ENCODE results near the gene TMCO4. TPM values are rescaled to one million over a fixed set of nuclear protein-coding genes. Genes with fewer than 3 reads are reported as not detected.
A peak's percentile ranks its signal among the peaks of the same experiment; 100 is the strongest.

TMCO4 gene
- total and polyA plus RNA-seq, 2 of the 8 experiments (the other 6 are each of a cell fraction or from before 2014, with no cell fraction given) = 3.0 to 3.1 TPM

GRCh38 chr1:19799230-19800075 is at the start of gene TMCO4 (continued):
- TF ChIP-seq PHF8 (conservative IDR thresholded peaks at IDR 0.05; ENCODE audit: low read depth, low read length) = 0 out of 2 replicates have a peak, but pooled peaks have one; percentile 47
- TF ChIP-seq SUZ12 (IDR thresholded peaks at IDR 0.05; ENCODE audit: low read length) = 0 out of 2 replicates have a peak, but pooled peaks have one; percentile 15
- no peak for TF ChIP-seq USF2 (IDR thresholded peaks at IDR 0.05; ENCODE audit: low read length)
- no peak for TF ChIP-seq NANOG (IDR thresholded peaks at IDR 0.05; ENCODE audit: insufficient read depth, low read depth, low read length, poor library complexity, severe bottlenecking)
- TF ChIP-seq TCF12 (IDR thresholded peaks at IDR 0.05; ENCODE audit: low read depth, low read length) = no peak

All from H1 (cell line).